SK-N-SH (cell line): ENCODE results near the gene ADAMTS13.

Source experiments
- EP300 ChIP-seq, 2 experiments: IDR thresholded peaks; 2 replicates each; pipeline versions ENCODE4 v1.4.0 to v1.6.1; 2012; ENCODE audit warnings: borderline replicate concordance in 1 of 2, low read depth in 1 of 2, low read length in 1 of 2
- EZH2phosphoT487 ChIP-seq: fragments of 200-600 bp; sonication (generic); IDR thresholded peaks from 2 replicates; pipeline ENCODE4 v1.6.1; 2017; ENCODE audit warnings: low read depth, mixed run types, mild to moderate bottlenecking, antibody characterized with exemption, moderate library complexity, borderline replicate concordance
- MXI1 ChIP-seq: IDR thresholded peaks from 2 replicates; pipeline ENCODE4 v1.6.1; 2012; ENCODE audit warnings: mild to moderate bottlenecking, low read depth, low read length, improper control_type of control experiment
- NRF1 ChIP-seq: IDR thresholded peaks from 2 replicates; pipeline ENCODE4 v1.6.1; 2012; ENCODE audit warnings: low read depth, mild to moderate bottlenecking, low read length
- POLR2AphosphoS5 ChIP-seq: IDR thresholded peaks from 2 replicates; pipeline ENCODE4 v1.6.1; 2012; ENCODE audit warnings: low read depth, low read length
- RAD21 ChIP-seq: IDR thresholded peaks from 2 replicates; pipeline ENCODE4 v1.6.1; 2012; ENCODE audit warnings: mild to moderate bottlenecking, low read length
- RCOR1 ChIP-seq: fragments of 150-350 bp; IDR thresholded peaks from 2 replicates; pipeline ENCODE4 v1.6.1; 2017; ENCODE audit warnings: antibody characterized with exemption, low read length
- RFX5 ChIP-seq: IDR thresholded peaks from 2 replicates; pipeline ENCODE4 v1.6.1; 2012; ENCODE audit warnings: mild to moderate bottlenecking, improper control_type of control experiment, low read length
- TAF1 ChIP-seq: IDR thresholded peaks from 2 replicates; pipeline ENCODE4 v1.6.1; 2012; ENCODE audit warnings: low read depth, mild to moderate bottlenecking, low read length, moderate library complexity, borderline replicate concordance
- TF ChIP-seq, protein P1 (sequence below): fragments of 150-350 bp; IDR thresholded peaks from 2 replicates; pipeline ENCODE4 v1.6.1; 2017; ENCODE audit warnings: antibody characterized with exemption, low read length, low read depth, borderline replicate concordance
- TF ChIP-seq, protein P2 (sequence below): fragments of 200-600 bp; sonication (generic); IDR thresholded peaks from 2 replicates; pipeline ENCODE4 v1.6.1; 2017; ENCODE audit warnings: antibody characterized with exemption, mild to moderate bottlenecking, moderate library complexity
- TF ChIP-seq, protein P3 (sequence below): IDR thresholded peaks from 2 replicates; pipeline ENCODE4; 2012

DNA sequence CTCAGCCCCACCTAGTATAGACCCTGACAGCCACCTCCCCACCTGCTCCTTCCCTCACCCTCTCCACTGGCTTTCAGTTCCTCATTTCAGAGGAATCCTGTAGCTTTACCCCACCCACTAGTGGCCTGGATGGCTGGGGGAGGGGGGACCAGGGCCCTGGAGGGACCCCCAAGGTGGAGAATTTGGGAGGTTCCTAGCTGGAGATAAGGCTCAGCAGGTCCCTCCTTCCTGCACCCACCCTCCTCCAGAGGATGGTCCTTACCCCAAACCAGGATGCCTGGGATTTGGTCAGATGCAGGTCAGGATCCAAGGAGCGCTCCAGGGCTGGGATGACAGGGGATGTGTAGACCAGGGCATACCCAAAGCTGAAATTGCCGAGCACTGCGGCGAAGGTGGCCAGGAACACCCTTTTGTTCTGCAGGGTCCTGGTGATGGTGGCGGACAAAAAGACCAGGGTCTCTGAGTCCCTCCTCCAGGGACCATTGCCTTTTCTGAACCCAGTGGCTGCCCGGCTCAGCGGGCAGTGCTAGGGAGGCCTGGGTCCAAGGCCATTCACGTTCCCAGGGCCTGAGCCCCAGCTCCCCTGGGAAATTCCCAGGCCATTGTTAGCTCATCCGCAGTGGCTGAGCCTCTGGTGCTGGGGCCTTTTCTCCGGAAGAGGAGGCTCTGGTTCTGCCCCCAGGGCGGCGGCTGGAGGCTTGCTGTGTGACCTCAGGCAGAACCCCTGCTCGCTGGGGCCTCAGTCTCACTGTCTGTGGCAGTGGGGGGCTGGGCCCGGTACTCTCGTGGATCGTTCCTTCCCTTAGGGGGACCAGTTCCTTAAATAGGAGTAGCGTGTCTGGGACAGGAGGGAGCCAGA is 56.1 kb downstream of the ADAMTS13 start:
- TF ChIP-seq TAF1: no peak
- TF ChIP-seq, protein P1, sequence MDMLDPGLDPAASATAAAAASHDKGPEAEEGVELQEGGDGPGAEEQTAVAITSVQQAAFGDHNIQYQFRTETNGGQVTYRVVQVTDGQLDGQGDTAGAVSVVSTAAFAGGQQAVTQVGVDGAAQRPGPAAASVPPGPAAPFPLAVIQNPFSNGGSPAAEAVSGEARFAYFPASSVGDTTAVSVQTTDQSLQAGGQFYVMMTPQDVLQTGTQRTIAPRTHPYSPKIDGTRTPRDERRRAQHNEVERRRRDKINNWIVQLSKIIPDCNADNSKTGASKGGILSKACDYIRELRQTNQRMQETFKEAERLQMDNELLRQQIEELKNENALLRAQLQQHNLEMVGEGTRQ: no peak
- TF ChIP-seq EP300 (IDR thresholded peaks at IDR 0.05; ENCODE audit: borderline replicate concordance in 1 of 2, low read depth in 1 of 2, low read length in 1 of 2): no peak
- TF ChIP-seq, protein P2, sequence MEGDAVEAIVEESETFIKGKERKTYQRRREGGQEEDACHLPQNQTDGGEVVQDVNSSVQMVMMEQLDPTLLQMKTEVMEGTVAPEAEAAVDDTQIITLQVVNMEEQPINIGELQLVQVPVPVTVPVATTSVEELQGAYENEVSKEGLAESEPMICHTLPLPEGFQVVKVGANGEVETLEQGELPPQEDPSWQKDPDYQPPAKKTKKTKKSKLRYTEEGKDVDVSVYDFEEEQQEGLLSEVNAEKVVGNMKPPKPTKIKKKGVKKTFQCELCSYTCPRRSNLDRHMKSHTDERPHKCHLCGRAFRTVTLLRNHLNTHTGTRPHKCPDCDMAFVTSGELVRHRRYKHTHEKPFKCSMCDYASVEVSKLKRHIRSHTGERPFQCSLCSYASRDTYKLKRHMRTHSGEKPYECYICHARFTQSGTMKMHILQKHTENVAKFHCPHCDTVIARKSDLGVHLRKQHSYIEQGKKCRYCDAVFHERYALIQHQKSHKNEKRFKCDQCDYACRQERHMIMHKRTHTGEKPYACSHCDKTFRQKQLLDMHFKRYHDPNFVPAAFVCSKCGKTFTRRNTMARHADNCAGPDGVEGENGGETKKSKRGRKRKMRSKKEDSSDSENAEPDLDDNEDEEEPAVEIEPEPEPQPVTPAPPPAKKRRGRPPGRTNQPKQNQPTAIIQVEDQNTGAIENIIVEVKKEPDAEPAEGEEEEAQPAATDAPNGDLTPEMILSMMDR: no peak
- TF ChIP-seq RAD21: no peak
- no peak for TF ChIP-seq NRF1
- no peak for TF ChIP-seq EZH2phosphoT487
- TF ChIP-seq POLR2AphosphoS5: no peak
- no peak for TF ChIP-seq MXI1
- TF ChIP-seq, protein P3, sequence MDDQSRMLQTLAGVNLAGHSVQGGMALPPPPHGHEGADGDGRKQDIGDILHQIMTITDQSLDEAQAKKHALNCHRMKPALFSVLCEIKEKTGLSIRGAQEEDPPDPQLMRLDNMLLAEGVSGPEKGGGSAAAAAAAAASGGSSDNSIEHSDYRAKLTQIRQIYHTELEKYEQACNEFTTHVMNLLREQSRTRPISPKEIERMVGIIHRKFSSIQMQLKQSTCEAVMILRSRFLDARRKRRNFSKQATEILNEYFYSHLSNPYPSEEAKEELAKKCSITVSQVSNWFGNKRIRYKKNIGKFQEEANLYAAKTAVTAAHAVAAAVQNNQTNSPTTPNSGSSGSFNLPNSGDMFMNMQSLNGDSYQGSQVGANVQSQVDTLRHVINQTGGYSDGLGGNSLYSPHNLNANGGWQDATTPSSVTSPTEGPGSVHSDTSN: no peak
- no peak for TF ChIP-seq RCOR1
- no peak for TF ChIP-seq RFX5
